Measurements from ENCODE around the gene MARCHF4. TPM values are rescaled to one million over a fixed set of nuclear protein-coding genes. Genes with fewer than 3 reads are reported as not detected.
"Not testable (repeated sequence)": the region's sequence is repeated elsewhere in the genome, so short reads cannot be mapped to it uniquely, and the experiment has no call there.

MARCHF4 gene
- total RNA-seq, 1 experiment from 2014 or later = 0.48 TPM

DNA sequence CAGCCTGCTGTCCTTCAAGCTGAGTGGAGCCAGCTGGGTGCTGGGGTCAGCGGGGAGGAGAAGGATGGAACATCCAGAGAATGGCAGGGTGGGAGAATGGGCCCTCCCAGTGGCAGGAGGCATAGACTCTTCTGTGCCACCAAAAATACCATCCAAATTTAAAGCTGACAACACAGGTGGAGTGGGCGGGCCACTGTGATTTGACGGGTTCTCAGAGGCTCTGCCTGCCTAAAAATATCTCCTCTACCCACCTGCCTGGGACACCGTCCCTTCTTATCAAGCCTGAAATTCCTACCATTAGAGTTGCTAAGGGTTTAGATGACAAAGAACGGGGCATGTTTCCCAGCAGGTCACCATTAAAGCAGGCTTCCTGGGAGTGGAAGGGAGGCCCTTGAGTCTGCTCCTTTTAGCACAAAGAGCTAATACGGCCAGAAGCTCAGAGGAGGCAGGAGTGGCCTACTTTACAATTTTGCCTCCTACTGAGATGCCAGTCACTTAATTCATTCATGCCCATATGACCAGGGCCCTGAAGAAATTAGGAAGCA is 19.8 kb upstream of the MARCHF4 start:
- no peak for DNase-seq (ENCODE audit: low read depth)

GRCh38 chr2:216391401-216391800 is 19.1 kb upstream of the MARCHF4 start:
- DNase-seq (ENCODE audit: low read depth) = peak; percentile 73

DNA sequence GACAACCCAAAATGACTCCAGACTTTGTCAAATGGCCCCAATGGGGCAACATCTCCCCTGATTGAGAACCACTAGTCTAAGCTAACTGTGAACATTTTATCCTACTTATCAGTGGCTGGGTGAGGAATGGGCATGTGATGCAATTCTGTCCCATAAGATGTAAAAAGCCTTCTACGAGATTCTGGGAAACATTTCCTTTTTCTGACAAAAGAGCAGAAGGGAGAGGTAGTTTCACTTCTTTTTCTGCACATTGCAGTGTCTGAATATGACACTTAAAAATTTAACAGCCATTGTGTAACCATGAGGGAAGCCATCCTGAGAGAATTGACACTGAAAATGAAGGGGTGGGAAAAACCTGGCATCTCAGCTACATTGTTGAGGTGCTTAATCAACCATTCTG is 17.3 kb upstream of the MARCHF4 start:
- DNase-seq (ENCODE audit: low read depth) = no peak

GRCh38 chr2:216388046-216388884 is 16.0 kb upstream of the MARCHF4 start:
- no peak for DNase-seq (ENCODE audit: low read depth)

DNA sequence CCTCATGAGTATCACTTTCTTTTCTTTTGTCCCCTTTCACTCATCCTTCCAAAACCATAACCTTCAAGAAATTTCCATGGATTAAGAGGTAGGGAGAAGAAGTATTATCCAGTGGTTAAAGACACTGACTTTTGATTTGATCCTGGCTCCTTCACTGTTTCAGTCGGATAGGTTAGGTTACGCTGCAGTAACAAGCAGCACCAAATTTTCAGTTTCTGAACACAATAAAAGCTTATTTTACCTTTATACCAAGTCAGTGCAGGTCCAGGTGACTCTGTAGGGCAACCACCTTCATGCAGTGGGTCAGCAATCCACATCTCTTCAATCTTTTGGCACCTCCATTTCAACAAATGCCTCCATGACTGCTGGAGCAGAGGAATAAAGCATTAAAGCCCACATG is 15.0 kb upstream of the MARCHF4 start:
- DNase-seq (ENCODE audit: low read depth) = no peak

DNA sequence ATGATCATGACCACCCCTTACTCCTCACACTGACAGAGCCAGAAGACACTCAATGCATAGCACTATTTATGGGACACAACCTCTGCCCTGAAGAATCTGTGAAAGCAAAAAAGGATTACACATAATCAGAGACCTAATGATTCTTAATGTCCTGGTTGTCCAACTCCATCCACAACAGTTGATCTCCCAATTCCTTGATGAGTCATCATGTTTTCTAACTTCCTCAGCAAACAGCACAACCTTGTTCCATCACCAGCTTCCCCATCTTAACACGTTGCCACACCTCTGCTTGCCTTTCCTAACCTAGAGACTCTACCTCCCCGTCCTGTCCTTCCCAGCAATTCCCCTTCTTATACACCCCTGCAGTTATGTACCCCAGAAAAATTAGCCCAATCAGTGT is 13.2 kb upstream of the MARCHF4 start:
- DNase-seq (ENCODE audit: low read depth) = no peak

DNA sequence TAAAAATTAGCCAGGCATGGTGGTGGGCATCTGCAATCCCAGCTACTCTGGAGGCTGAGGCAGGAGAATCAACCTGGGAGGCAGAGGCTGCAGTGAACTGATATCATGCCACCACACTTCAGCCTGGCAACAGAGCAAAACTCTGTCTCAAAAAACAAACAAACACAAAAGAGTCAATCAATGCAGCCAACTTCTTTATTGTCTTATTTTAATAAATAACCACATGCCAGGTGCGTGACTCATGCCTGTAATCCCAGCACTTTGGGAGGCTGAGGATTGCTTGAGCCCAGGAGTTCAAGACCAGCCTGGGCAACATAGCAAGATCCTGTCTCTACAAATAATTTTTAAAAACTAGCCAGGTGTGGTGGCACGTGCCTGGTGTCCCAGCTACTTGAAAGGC is 12.1 kb upstream of the MARCHF4 start:
- DNase-seq (ENCODE audit: low read depth) = not testable (repeated sequence)

GRCh38 chr2:216379977-216380376 is 7.7 kb upstream of the MARCHF4 start:
- DNase-seq (ENCODE audit: low read depth) = no peak

GRCh38 chr2:216375286-216375685 is 3.0 kb upstream of the MARCHF4 start:
- DNase-seq (ENCODE audit: low read depth) = no peak

DNA sequence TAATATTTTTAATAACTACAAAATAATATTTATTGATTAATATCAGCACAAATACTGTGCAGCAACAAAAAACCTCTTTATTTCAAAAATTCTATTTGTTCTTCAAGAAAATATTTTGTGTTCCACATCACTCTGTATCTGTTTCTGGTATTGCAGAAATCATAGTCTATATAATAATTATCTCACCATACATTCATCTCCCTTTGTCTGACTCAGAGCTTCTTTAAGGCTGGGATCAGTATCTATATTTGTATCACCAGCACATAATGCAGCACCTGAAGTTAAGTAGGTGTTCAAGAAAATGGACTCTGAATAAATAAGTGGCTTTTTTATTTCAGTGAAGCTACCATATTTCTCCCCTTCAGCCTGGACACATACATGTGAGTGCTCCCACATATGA is 1.6 kb upstream of the MARCHF4 start:
- no peak for DNase-seq (ENCODE audit: low read depth)

- peak; percentile 69 for DNase-seq (ENCODE audit: low read depth)
These were observed 543 bp upstream of the MARCHF4 start for GRCh38 chr2:216372761-216373291.

DNA sequence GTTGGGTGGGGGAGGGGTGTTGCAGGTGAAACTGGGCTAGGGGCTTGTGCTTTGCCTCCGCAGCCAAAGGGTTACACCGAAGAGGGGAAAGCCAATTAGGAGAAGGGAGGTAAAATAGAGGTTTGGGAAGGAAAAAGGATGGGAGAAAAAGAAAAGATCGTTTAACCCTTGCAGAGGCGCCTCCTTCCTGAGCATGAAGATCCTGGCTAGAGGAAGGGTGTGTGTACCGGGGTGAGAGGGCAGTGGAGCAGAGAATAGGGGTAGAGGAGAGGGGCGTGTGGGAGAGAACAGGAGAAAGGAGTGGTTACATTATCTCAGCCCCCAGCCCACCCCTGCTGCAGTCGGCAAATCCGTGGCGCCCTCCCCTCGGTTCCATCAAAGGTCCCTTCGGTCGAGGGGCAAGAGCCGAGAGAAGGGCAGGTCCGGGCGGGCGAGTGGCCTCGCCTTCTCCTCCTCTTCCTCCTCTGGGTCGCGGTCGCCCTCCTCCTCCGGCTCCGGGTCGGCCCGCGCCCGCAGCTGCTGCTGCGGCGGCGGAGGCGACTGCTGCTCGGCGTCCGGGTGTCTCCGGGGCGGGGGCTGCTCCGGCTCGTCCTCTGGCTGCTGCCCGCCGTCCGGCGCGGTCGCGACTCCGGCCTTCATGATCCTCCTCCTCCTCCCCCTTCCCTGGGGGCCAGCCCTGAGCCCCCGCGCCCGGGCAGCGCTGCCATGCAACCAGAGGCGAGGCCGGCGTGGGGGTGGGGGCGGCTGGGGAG is 1.1 kb downstream of the MARCHF4 start:
- no peak for DNase-seq (ENCODE audit: low read depth)

DNA sequence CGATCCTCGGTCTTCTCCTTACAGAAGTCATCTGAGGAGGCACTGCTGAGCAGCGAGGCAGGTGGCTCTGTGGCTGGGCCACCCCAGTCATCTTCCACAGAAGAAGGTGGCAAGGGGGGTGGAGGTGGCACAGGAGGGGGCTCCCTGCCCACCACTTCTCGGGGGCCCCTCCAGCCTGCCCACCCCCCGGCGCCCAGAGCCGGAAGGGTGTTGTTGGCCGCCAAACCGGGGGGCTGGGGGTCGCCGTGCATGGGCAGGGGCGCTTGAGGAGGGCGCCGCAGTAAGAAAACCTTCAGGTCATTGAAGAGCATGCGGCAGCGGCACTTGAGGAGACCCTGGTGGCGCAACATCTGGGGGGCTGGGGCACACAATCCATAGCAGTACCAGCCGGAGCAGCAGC is 2.5 kb downstream of the MARCHF4 start:
- DNase-seq (ENCODE audit: low read depth) = no peak

GRCh38 chr2:216366777-216367471 is 5.4 kb downstream of the MARCHF4 start:
- DNase-seq (ENCODE audit: low read depth) = no peak

DNA sequence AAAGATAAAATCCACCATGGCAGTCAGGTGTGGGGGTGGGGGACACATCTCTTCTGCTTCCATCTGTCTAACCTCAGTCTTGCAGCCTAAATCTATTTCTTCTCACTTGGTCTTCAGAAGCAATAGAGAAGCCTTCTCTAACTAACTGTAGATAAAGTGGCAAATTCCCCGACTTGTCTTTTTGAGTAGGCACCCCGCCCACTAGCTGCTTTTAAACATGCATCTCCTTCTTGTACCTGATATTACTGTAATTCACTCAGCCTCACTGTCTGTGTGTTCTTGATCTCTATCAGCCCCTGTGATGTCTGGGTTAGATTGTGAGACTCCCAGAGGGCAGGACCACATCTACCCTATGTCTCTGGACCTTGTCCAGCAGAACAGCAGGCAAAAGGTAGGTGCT is 6.8 kb downstream of the MARCHF4 start:
- no peak for DNase-seq (ENCODE audit: low read depth)

- DNase-seq (ENCODE audit: low read depth) = no peak
These were observed 9.1 kb downstream of the MARCHF4 start for GRCh38 chr2:216363221-216363620.

DNA sequence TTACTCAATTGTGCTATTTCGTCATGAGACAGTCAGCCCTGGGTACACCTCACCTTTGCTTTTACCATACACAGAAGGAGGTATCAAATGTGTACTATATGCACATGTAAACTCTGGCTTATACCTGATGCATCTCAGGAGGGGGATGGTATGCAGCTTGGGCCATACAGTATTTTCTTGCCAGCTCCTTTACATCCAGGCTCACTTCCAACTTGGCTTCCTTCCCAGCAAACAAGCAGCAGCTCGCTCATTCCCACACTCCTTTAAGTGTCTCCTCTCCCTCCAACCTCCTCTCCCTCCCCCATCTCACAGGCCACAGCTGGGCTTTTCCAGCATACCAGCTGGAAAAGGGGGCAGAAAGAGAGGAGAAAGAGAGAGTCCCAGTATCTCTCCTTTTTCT is 9.6 kb downstream of the MARCHF4 start:
- peak; percentile 78 for DNase-seq (ENCODE audit: low read depth)

GRCh38 chr2:216355711-216356110 is 16.6 kb downstream of the MARCHF4 start:
- no peak for DNase-seq (ENCODE audit: low read depth)

DNA sequence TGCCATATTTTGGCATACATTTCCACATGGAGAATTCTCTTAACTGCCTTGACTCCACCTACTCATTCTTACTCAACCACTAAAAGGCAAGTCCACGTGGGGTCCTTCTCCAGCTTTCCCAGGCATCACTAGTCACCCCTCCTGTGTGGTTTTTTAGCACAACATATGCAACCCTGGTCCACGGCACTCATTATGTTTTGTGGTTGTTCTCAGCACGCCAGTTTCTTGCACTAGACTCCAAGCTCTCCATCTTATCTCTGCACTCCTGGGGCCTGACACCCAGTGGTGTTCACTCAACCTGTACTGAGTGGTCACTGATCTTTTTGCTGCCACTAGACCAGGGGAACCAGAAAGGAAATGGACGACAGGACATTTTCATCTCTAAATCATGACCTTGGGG is 18.0 kb downstream of the MARCHF4 start:
- DNase-seq (ENCODE audit: low read depth) = peak; percentile 41

GRCh38 chr2:216352653-216353270 is 19.5 kb downstream of the MARCHF4 start:
- DNase-seq (ENCODE audit: low read depth) = no peak

DNA sequence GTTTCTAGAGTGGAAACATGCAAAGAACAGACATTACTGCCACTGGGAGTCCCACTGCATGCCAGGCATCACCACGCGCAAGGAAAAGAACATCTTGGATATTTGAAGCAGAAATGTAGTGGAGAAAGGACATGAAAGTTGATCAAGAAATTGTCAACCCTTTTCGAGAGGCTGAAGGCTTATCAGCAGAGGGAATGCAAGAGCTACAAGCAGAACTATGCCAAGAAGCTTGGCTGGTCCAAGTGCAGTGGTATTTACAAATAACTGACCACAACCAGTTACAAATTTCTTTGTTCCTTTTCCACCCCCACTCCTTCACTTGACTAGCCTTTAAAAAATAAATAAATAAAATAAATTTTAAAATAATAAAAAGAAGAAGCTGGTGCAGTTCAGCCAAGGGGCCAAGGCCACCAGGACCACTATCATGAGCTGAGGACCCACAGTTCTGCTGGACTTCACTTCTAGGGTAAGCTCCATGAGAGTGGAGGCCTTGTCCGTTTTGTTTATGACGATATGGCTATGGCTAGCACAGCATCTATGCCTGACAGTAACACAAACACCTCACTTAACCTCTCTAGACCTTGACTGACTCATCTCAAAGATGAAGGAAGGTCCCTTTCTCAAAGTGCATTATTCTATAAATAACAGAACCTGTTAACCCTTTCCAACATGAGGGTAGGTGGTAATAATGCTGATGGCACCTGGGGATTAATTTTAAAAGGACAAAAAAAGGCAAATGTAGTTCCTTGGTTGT is 20.9 kb downstream of the MARCHF4 start:
- no peak for DNase-seq (ENCODE audit: low read depth)

Data from RPMI7951 (cell line).